Endothelial cell of umbilical vein (primary cell): ENCODE measurements around the gene GXYLT2. TPM values are rescaled to one million over a fixed set of nuclear protein-coding genes. Genes with fewer than 3 reads are reported as not detected.

Experiments
- BruUV-seq: library from RNA; stranded (reverse); fragments of 400-500 nt; replicated peaks from 2 replicates; lab custom pipeline; 2021; lab: Mats Ljungman, UMichigan
- CTCF ChIA-PET: fragments of 300-600, 350-600 bp; sonication (Branson Sonifier 250); formaldehyde crosslinking; loops from one replicate; lab custom pipeline; 2021; ENCODE audit warnings: antibody characterized with exemption, inconsistent platforms; lab: Charles Lee
- POLR2A ChIA-PET: fragments of 300-600, 350-600 bp; sonication (Branson Sonifier 250); formaldehyde crosslinking; loops from one replicate; lab custom pipeline; 2021; ENCODE audit warnings: antibody characterized with exemption, inconsistent platforms; lab: Charles Lee
- DNase-seq: peaks from one replicate; pipeline ENCODE4 v3.0.0-alpha.2; 2011; ENCODE audit warnings: low read depth, low spot score
- FAIRE-seq: peaks from 2 replicates; lab custom pipeline; 2011; peaks lifted over from hg19 to GRCh38; lab: Jason Lieb, UNC
- H2AFZ ChIP-seq: 2 replicates; pipeline ENCODE4 v1.6.0; 2012; ENCODE audit warnings: low read depth, low read length, control low read depth, inconsistent platforms
- H3K27ac ChIP-seq: 2 replicates; pipeline ENCODE4 v1.5.1; 2011; ENCODE audit warnings: low read depth, mild to moderate bottlenecking, control low read depth, low read length, moderate library complexity; ENCODE audit not compliant: insufficient read depth
- H3K27me3 ChIP-seq, 2 experiments: 2 replicates each; pipeline versions ENCODE4 v1.6.0 to v1.6.1; 2011; ENCODE audit warnings: low read length in 2 of 2, mixed read lengths in 1 of 2; ENCODE audit not compliant: control insufficient read depth in 2 of 2, insufficient read depth in 2 of 2
- H3K36me3 ChIP-seq, 2 experiments: 2 replicates in 1 of 2; 3 replicates in 1 of 2; pipeline ENCODE4 v1.5.1; 2011; ENCODE audit warnings: low read length in 2 of 2, mild to moderate bottlenecking in 1 of 2, moderate library complexity in 1 of 2; ENCODE audit not compliant: control insufficient read depth in 2 of 2, insufficient read depth in 2 of 2; ENCODE audit errors: extremely low read depth in 1 of 2
- H3K4me1 ChIP-seq: 3 replicates; pipeline ENCODE4 v1.5.1; 2011; ENCODE audit warnings: mild to moderate bottlenecking, low read length; ENCODE audit not compliant: control insufficient read depth, insufficient read depth; ENCODE audit errors: extremely low read depth
- H3K4me2 ChIP-seq: 2 replicates; pipeline ENCODE4 v1.6.1; 2011; ENCODE audit warnings: low read length, control low read depth, mixed read lengths; ENCODE audit not compliant: insufficient read depth
- H3K4me3 ChIP-seq, 3 experiments: fragments of 200-600 bp in 1 of 3; sonication (generic), shearing (Covaris generic) in 1 of 3; replicated peaks in 1 of 3; 2 replicates each; pipeline ENCODE4 v1.5.1; 2011 to 2016; ENCODE audit warnings: control low read depth in 3 of 3, low read length in 3 of 3, mild to moderate bottlenecking in 2 of 3, inconsistent platforms in 1 of 3, low read depth in 1 of 3, moderate library complexity in 1 of 3; ENCODE audit not compliant: insufficient read depth in 1 of 3
- H3K79me2 ChIP-seq: 2 replicates; pipeline ENCODE4 v1.6.0; 2012; ENCODE audit warnings: low read length, inconsistent platforms; ENCODE audit not compliant: control insufficient read depth, insufficient read depth
- H3K9ac ChIP-seq: replicated peaks from 2 replicates; pipeline ENCODE3; 2011; ENCODE audit warnings: low read length, control low read depth; ENCODE audit not compliant: insufficient read depth; ENCODE audit errors: extremely low read depth
- H3K9me1 ChIP-seq: replicated peaks from 3 replicates; pipeline ENCODE4 v1.6.0; 2011; ENCODE audit warnings: mild to moderate bottlenecking, low read length; ENCODE audit not compliant: control insufficient read depth, insufficient read depth; ENCODE audit errors: extremely low read depth
- H3K9me3 ChIP-seq: replicated peaks from 2 replicates; pipeline ENCODE4 v1.5.1; 2012; ENCODE audit warnings: low read length, inconsistent platforms; ENCODE audit not compliant: control insufficient read depth, insufficient read depth
- H4K20me1 ChIP-seq: replicated peaks from 2 replicates; pipeline ENCODE3; 2011; ENCODE audit warnings: mild to moderate bottlenecking, low read length; ENCODE audit not compliant: control insufficient read depth, insufficient read depth; ENCODE audit errors: extremely low read depth
- EZH2 ChIP-seq: IDR thresholded peaks from 2 replicates; pipeline ENCODE4 v1.6.1; 2012; ENCODE audit warnings: borderline replicate concordance, low read depth, mild to moderate bottlenecking, moderate library complexity, low read length, inconsistent platforms; ENCODE audit not compliant: severe bottlenecking
- FOS ChIP-seq: IDR thresholded peaks from 2 replicates; pipeline ENCODE4 v1.6.1; 2011; ENCODE audit warnings: mild to moderate bottlenecking, low read length, moderate library complexity, borderline replicate concordance; ENCODE audit not compliant: insufficient read depth
- GATA2 ChIP-seq: IDR thresholded peaks from 2 replicates; pipeline ENCODE4 v1.7.0; 2011; ENCODE audit warnings: low read depth, mild to moderate bottlenecking, moderate library complexity, mixed read lengths, low read length; ENCODE audit not compliant: insufficient read length, insufficient read depth
- JUN ChIP-seq: IDR thresholded peaks from 2 replicates; pipeline ENCODE4 v1.6.1; 2011; ENCODE audit warnings: borderline replicate concordance, low read depth; ENCODE audit not compliant: insufficient read length, insufficient read depth
- MYC ChIP-seq: IDR thresholded peaks from one replicate; pipeline ENCODE4 v1.6.1; 2011; ENCODE audit warnings: mild to moderate bottlenecking, low read depth, low read length
- POLR2A ChIP-seq: IDR thresholded peaks from 2 replicates; pipeline ENCODE4 v1.6.1; 2012; ENCODE audit warnings: low read depth, mild to moderate bottlenecking, control low read depth, low read length
- POLR2AphosphoS5 ChIP-seq: IDR thresholded peaks from 2 replicates; pipeline ENCODE4 v1.6.1; 2012; ENCODE audit warnings: low read depth, mild to moderate bottlenecking, control low read depth, low read length, moderate library complexity; ENCODE audit not compliant: insufficient read depth
- dilution Hi-C: fragments of 300-500 bp; cut with MboI; formaldehyde crosslinking; loops from one replicate; pipeline ENCODE4 v1.15.0; 2019; ENCODE audit warnings: low sequenced_read_pairs; ENCODE audit not compliant: extremely low pct_ligation_motif_present
- intact Hi-C: fragments of 100-400 bp; cut with micrococcal nuclease; formaldehyde crosslinking; loops from one replicate; pipeline ENCODE4 v1.10.0; 2022
- polyA plus RNA-seq, 4 experiments: library from polyadenylated mRNA; depleted of rRNA in 3 of 4; stranded (reverse) in 3 of 4; unstranded in 1 of 4; fragments of >200 nt; gene quantifications; 2 replicates each; pipeline versions ENCODE4 v1.2.1 to v1.2.3, GENCODE V29; 2011 to 2012; ENCODE audit warnings: missing spikeins in 1 of 4
- total RNA-seq: library from RNA; stranded (reverse); gene quantifications from 2 replicates; pipeline ENCODE4 v1.2.3, GENCODE V29; 2021
- TF ChIP-seq, protein P1 (sequence below), 2 donors: IDR thresholded peaks; 1 replicate in 1 of 2; 2 replicates in 1 of 2; pipeline ENCODE4 v1.5.1; 2011; ENCODE audit warnings: low read length in 2 of 2, mild to moderate bottlenecking in 2 of 2, moderate library complexity in 2 of 2, control low read depth in 1 of 2, inconsistent platforms in 1 of 2, low read depth in 1 of 2; ENCODE audit not compliant: insufficient read depth in 1 of 2; ENCODE audit errors: extremely low read depth in 1 of 2
- TF ChIP-seq, protein P2 (sequence below): IDR thresholded peaks from 2 replicates; pipeline ENCODE4 v1.6.1; 2011; ENCODE audit not compliant: insufficient read depth, insufficient read length

GXYLT2 gene
- total and polyA plus RNA-seq, 2 donors (not counting 3 experiments of a cell fraction or from before 2014, with no cell fraction given) = 0.07 to 0.24 TPM

DNA sequence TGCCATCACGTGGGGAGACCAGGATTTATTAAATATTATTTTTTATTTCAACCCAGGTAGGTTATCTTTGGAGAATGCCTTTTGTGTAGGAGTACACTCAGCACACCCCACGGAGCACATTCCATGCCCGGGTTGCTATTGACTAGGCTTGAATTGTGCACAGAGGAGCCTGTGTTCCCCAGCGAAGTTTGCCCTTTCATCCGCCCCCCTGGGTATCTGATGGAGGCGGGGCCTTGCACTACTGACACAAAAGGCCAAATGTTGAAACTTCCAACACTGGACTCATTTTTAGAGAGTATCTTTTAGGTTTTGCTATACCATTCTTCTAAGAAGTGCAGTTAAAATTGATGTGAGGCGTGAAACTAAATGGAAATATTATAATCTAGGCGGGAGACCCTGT lies 69.5 kb downstream of the GXYLT2 start:
- Histone ChIP-seq H3K9me3 (no peaks in the 10 kb centered on the region), H3K9ac (no peak overlapping the region), H4K20me1 (no peaks in the 10 kb centered on the region), H3K4me2 (no peak overlapping the region), H3K4me3 (no peak overlapping the region), H2AFZ (no peak overlapping the region), H3K27ac (no peak overlapping the region), H3K4me1 (no peaks in the 10 kb centered on the region), H3K36me3 (no peaks in the 10 kb centered on the region), H3K79me2 (no peaks in the 10 kb centered on the region), H3K27me3 (peaks cover 0 to 2% of the 10 kb centered on the region in 2 experiments), H3K9me1 (no peaks in the 10 kb centered on the region)
- ChIA-PET CTCF (no interaction called here), POLR2A (no interaction called here)
- DNase-seq (no peak), FAIRE-seq (no peak)
- BruUV-seq = no TSS peak
- TF ChIP-seq, protein P1, sequence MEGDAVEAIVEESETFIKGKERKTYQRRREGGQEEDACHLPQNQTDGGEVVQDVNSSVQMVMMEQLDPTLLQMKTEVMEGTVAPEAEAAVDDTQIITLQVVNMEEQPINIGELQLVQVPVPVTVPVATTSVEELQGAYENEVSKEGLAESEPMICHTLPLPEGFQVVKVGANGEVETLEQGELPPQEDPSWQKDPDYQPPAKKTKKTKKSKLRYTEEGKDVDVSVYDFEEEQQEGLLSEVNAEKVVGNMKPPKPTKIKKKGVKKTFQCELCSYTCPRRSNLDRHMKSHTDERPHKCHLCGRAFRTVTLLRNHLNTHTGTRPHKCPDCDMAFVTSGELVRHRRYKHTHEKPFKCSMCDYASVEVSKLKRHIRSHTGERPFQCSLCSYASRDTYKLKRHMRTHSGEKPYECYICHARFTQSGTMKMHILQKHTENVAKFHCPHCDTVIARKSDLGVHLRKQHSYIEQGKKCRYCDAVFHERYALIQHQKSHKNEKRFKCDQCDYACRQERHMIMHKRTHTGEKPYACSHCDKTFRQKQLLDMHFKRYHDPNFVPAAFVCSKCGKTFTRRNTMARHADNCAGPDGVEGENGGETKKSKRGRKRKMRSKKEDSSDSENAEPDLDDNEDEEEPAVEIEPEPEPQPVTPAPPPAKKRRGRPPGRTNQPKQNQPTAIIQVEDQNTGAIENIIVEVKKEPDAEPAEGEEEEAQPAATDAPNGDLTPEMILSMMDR (IDR thresholded peaks at IDR 0.05; ENCODE audit: extremely low read depth in 1 of 2, insufficient read depth in 1 of 2, low read depth in 1 of 2, low read length in 2 of 2) = no peak
- TF ChIP-seq FOS (no peak), GATA2 (no peak), POLR2AphosphoS5 (no peak), EZH2 (no peak), MYC (no peak), JUN (no peak), POLR2A (no peak)
- TF ChIP-seq, protein P2, sequence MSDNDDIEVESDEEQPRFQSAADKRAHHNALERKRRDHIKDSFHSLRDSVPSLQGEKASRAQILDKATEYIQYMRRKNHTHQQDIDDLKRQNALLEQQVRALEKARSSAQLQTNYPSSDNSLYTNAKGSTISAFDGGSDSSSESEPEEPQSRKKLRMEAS = no peak
- dilution Hi-C loops = no loop called here
- intact Hi-C loops = no loop called here
